Measurements from ENCODE around the gene TLR9. TPM values are rescaled to one million over a fixed set of nuclear protein-coding genes. Genes with fewer than 3 reads are reported as not detected.

TLR9 gene
- total RNA-seq, 1 experiment from 2014 or later: 0.44 TPM

GRCh38 chr3:52227766-52228165 is 2.3 kb upstream of the TLR9 start:
- no TSS peak for BruUV-seq (replicated peaks)
- Histone ChIP-seq H3K27ac (no peak overlapping the region), H3K27me3 (ENCODE audit: insufficient read depth, low read depth) (no peaks in the 10 kb centered on the region), H3K9me2 (ENCODE audit: insufficient read depth) (no peaks in the 10 kb centered on the region), H3F3A (ENCODE audit: insufficient read depth, low read depth) (0 out of 2 replicates have a peak, but pooled peaks cover 3% of the 10 kb centered on the region), H3K79me2 (ENCODE audit: low read depth) (no peaks in the 10 kb centered on the region), H4K20me1 (ENCODE audit: insufficient read depth) (peaks cover 5% of the 10 kb centered on the region), H3K4me1 (replicated peaks; ENCODE audit: insufficient read depth) (no peaks in the 10 kb centered on the region), H3K9me3 (ENCODE audit: insufficient read depth, low read depth) (no peaks in the 10 kb centered on the region), H3K4me2 (no peak overlapping the region), H3K4me3 (no peak overlapping the region), H3K36me3 (ENCODE audit: low read depth) (peaks cover 7% of the 10 kb centered on the region; the same call in 1 of the 2 replicates), H2AFZ (no peak overlapping the region)
- ChIA-PET POLR2A (ENCODE audit: unreplicated experiment) (no interaction called here), CTCF (interaction anchor here (1.0 kb wide), 1 partner anchor 10 kb away, joined by 5 read pairs; no protein-coding TSS in a partner anchor)
- intact Hi-C loops (cut with micrococcal nuclease; ENCODE audit: unreplicated experiment): no loop called here
- DNase-seq: no peak
- TF ChIP-seq CTCF (conservative IDR thresholded peaks at IDR 0.05) (no peak), EZH2 (IDR thresholded peaks at IDR 0.05; ENCODE audit: low read depth) (no peak)

DNA sequence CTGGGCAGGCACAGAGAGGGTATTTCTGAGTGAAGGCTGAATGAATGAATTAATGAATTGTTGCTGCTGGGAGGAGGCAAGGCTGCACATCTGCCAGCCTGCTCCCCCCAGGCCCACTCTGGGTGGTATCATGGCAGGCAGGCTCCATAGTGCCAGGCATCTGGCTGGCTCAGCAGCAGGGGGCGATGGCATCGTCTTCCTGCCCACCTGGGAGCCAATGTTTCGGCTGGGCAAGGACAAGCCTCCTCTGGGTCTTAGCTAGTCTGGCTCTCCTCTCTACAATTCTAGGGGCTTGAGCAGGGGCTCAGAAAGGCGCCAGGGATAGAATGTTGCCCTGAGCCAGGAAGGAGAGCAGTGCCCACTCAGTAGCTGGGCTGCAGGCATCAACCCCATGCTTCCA is 1.7 kb upstream of the TLR9 start:
- Histone ChIP-seq H3K36me3 (ENCODE audit: low read depth) (peaks cover 7% of the 10 kb centered on the region; the same call in 1 of the 2 replicates), H3F3A (ENCODE audit: insufficient read depth, low read depth) (0 out of 2 replicates have a peak, but pooled peaks cover 3% of the 10 kb centered on the region), H3K27ac (no peak overlapping the region), H3K9me2 (ENCODE audit: insufficient read depth) (no peaks in the 10 kb centered on the region), H3K4me2 (no peak overlapping the region), H3K79me2 (ENCODE audit: low read depth) (no peaks in the 10 kb centered on the region), H3K27me3 (ENCODE audit: insufficient read depth, low read depth) (no peaks in the 10 kb centered on the region), H3K4me3 (no peak overlapping the region), H4K20me1 (ENCODE audit: insufficient read depth) (peaks cover 5% of the 10 kb centered on the region), H2AFZ (no peak overlapping the region), H3K4me1 (replicated peaks; ENCODE audit: insufficient read depth) (no peaks in the 10 kb centered on the region), H3K9me3 (ENCODE audit: insufficient read depth, low read depth) (no peaks in the 10 kb centered on the region)
- DNase-seq: no peak
- no peak for TF ChIP-seq EZH2 (IDR thresholded peaks at IDR 0.05; ENCODE audit: low read depth)
- no peak for TF ChIP-seq CTCF (conservative IDR thresholded peaks at IDR 0.05)
- BruUV-seq (replicated peaks): no TSS peak
- ChIA-PET POLR2A (ENCODE audit: unreplicated experiment) (no interaction called here), CTCF (interaction anchor here (1.0 kb wide), 1 partner anchor 10 kb away, joined by 5 read pairs; no protein-coding TSS in a partner anchor)
- intact Hi-C loops (cut with micrococcal nuclease; ENCODE audit: unreplicated experiment): no loop called here

DNA sequence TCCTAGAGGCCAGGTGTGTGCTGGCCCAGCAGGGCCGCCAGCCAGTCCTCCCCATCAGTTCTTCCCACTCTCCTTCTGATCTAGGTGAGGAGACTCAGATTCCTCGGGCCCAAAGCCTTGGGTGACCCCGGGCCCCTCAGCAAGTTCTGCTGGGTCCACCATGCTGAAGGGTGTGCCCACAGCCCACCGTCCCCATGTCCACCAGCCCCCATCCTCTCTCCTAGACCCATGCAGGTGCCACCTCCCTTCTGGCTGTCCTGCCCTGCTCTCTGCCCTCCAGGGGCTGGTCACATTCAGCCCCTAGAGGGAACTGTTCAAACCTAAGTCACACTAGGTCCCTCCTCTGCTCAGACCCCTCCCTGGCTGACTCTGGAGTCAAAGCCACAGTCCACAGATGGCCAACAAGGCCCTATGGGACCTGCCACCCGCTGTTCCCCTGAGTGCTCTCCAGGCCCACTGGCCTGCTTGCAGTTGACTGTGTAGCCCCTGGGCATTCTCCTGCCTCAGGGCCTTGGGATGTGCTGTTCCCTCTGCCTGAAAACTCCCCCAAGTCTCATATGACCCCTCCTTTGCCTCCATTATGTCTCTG is 878 bp upstream of the TLR9 start:
- H3K27me3 ChIP-seq (ENCODE audit: insufficient read depth, low read depth): no peaks in the 10 kb centered on the region
- no peak overlapping the region for H3K4me2 ChIP-seq
- CTCF ChIA-PET: no interaction called here
- H3K36me3 ChIP-seq (ENCODE audit: low read depth): peaks cover 7% of the 10 kb centered on the region; the same call in 1 of the 2 replicates
- POLR2A ChIA-PET (ENCODE audit: unreplicated experiment): no interaction called here
- intact Hi-C loops (cut with micrococcal nuclease; ENCODE audit: unreplicated experiment): no loop called here
- no peaks in the 10 kb centered on the region for H3K9me2 ChIP-seq (ENCODE audit: insufficient read depth)
- H3K27ac ChIP-seq: no peak overlapping the region
- H3K4me3 ChIP-seq: no peak overlapping the region
- H4K20me1 ChIP-seq (ENCODE audit: insufficient read depth): no peaks in the 10 kb centered on the region
- no peak overlapping the region for H2AFZ ChIP-seq
- no TSS peak for BruUV-seq (replicated peaks)
- DNase-seq: no peak
- 0 out of 2 replicates have a peak, but pooled peaks cover 3% of the 10 kb centered on the region for H3F3A ChIP-seq (ENCODE audit: insufficient read depth, low read depth)
- H3K79me2 ChIP-seq (ENCODE audit: low read depth): no peaks in the 10 kb centered on the region
- TF ChIP-seq CTCF (conservative IDR thresholded peaks at IDR 0.05) (no peak), EZH2 (IDR thresholded peaks at IDR 0.05; ENCODE audit: low read depth) (no peak)
- H3K9me3 ChIP-seq (ENCODE audit: insufficient read depth, low read depth): no peaks in the 10 kb centered on the region
- H3K4me1 ChIP-seq (replicated peaks; ENCODE audit: insufficient read depth): no peaks in the 10 kb centered on the region
